Trophoblast cell (in vitro differentiated cells and primary cell): ENCODE data around the gene PHKG2.

Experiments
- DNase-seq, 2 donors: peaks; one replicate each; pipeline ENCODE4 v3.0.0-alpha.2; 2016
- H2AFZ ChIP-seq: 2 replicates; pipeline ENCODE4 v1.6.1; 2013; ENCODE audit warnings: low read length, moderate library complexity, mild to moderate bottlenecking; ENCODE audit not compliant: insufficient read depth, poor library complexity
- H2AK5ac ChIP-seq: 2 replicates; pipeline ENCODE4 v1.6.1; 2013; ENCODE audit warnings: mild to moderate bottlenecking, low read length
- H2BK120ac ChIP-seq: 2 replicates; pipeline ENCODE4 v1.6.1; 2013; ENCODE audit warnings: low read length, mild to moderate bottlenecking, moderate library complexity; ENCODE audit not compliant: insufficient read depth, poor library complexity
- H2BK12ac ChIP-seq: 2 replicates; pipeline ENCODE4 v1.6.1; 2013; ENCODE audit warnings: mild to moderate bottlenecking, low read length, moderate library complexity
- H2BK5ac ChIP-seq: 2 replicates; pipeline ENCODE4 v1.6.1; 2013; ENCODE audit warnings: low read length, low read depth, moderate library complexity, mild to moderate bottlenecking; ENCODE audit not compliant: poor library complexity
- H3K14ac ChIP-seq: 2 replicates; pipeline ENCODE4 v1.6.1; 2013; ENCODE audit warnings: mild to moderate bottlenecking, low read length
- H3K18ac ChIP-seq: 2 replicates; pipeline ENCODE4 v1.6.1; 2013; ENCODE audit warnings: mild to moderate bottlenecking, low read length
- H3K23ac ChIP-seq: 2 replicates; pipeline ENCODE4 v1.6.1; 2013; ENCODE audit warnings: low read length
- H3K27ac ChIP-seq: 2 replicates; pipeline ENCODE4 v1.5.1; 2013; ENCODE audit warnings: low read depth, mild to moderate bottlenecking, inconsistent platforms, low read length, moderate library complexity
- H3K27me3 ChIP-seq: 2 replicates; pipeline ENCODE4 v1.6.1; 2013; ENCODE audit warnings: inconsistent platforms, mild to moderate bottlenecking, low read length, moderate library complexity; ENCODE audit not compliant: insufficient read depth
- H3K36me3 ChIP-seq, 2 experiments: 1 replicate in 1 of 2; 2 replicates in 1 of 2; pipeline ENCODE4 v1.6.1; 2013; ENCODE audit warnings: low read length in 2 of 2, mild to moderate bottlenecking in 2 of 2, moderate library complexity in 1 of 2; ENCODE audit not compliant: insufficient read depth in 2 of 2, control insufficient read depth in 1 of 2
- H3K4ac ChIP-seq: 2 replicates; pipeline ENCODE4 v1.6.1; 2013; ENCODE audit warnings: low read depth, mild to moderate bottlenecking, low read length, moderate library complexity
- H3K4me1 ChIP-seq, 2 experiments: 1 replicate in 1 of 2; 2 replicates in 1 of 2; pipeline ENCODE4 v1.6.1; 2013; ENCODE audit warnings: low read length in 2 of 2, mild to moderate bottlenecking in 2 of 2, moderate library complexity in 1 of 2; ENCODE audit not compliant: insufficient read depth in 2 of 2, control insufficient read depth in 1 of 2
- H3K4me2 ChIP-seq: 2 replicates; pipeline ENCODE4 v1.6.1; 2013; ENCODE audit warnings: inconsistent platforms, mild to moderate bottlenecking, low read length, moderate library complexity
- H3K4me3 ChIP-seq: 2 replicates; pipeline ENCODE4 v1.5.1; 2013; ENCODE audit warnings: mild to moderate bottlenecking, low read depth, low read length, inconsistent platforms
- H3K79me1 ChIP-seq: one replicate; pipeline ENCODE4 v1.6.1; 2013; ENCODE audit warnings: low read length
- H3K79me2 ChIP-seq: 2 replicates; pipeline ENCODE4 v1.6.1; 2013; ENCODE audit warnings: low read length, mild to moderate bottlenecking; ENCODE audit not compliant: control insufficient read depth, insufficient read depth, poor library complexity
- H3K9ac ChIP-seq: 2 replicates; pipeline ENCODE4 v1.6.1; 2013; ENCODE audit warnings: mild to moderate bottlenecking, low read length
- H3K9me3 ChIP-seq: 2 replicates; pipeline ENCODE4 v1.6.1; 2013; ENCODE audit warnings: low read depth, mild to moderate bottlenecking, control low read depth, inconsistent platforms, low read length; ENCODE audit not compliant: insufficient read depth
- H4K12ac ChIP-seq: 2 replicates; pipeline ENCODE4 v1.6.1; 2013; ENCODE audit warnings: low read depth, mild to moderate bottlenecking, low read length, moderate library complexity
- H4K8ac ChIP-seq: 2 replicates; pipeline ENCODE4 v1.6.1; 2013; ENCODE audit warnings: low read depth, mild to moderate bottlenecking, low read length, moderate library complexity
- H4K91ac ChIP-seq: one replicate; pipeline ENCODE4 v1.6.1; 2013; ENCODE audit warnings: low read depth, mild to moderate bottlenecking, low read length, moderate library complexity
- WGBS: extraction: QIAGEN DNeasy Blood & Tissue Kit; methylation state at CpG from one replicate; pipeline ENCODE4 v1.1.7; 2013; ENCODE audit warnings: missing lambda C conversion rate; ENCODE audit not compliant: insufficient read length, insufficient coverage; ENCODE audit errors: extremely low coverage; 5-methylcytosine and 5-hydroxymethylcytosine counted together

The PHKG2 gene

DNA sequence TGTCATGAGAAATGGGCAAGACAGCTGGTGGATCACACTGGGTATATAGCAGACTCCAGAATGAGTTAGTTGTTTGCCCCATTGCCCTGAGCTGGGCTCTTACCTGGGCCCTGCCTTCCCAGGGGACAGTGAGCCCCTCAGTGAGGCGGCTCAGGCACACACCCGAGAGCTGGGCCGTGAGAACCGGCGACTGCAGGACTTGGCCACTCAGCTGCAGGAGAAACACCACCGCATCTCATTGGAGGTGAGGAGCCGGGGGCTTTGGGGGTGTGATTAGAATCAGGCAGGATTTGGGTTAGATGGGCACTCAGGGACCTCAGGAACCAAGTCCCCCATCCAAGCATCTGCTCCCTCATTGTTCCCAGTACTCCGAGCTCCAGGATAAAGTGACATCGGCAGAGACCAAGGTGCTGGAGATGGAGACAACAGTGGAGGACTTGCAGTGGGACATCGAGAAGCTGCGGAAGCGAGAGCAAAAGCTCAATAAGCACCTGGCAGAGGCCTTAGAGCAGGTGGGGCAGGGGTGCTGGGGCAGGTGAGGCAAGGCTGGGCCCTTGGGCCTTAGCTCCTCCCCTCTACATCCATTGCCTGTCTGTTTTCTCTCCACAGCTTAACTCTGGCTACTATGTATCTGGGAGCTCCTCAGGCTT lies 16.7 kb downstream of the PHKG2 start:
- H3K23ac ChIP-seq, result no peak overlapping the region
- H2BK12ac ChIP-seq, result no peak overlapping the region
- H3K18ac ChIP-seq, result no peak overlapping the region
- peaks cover 13 to 16% of the 10 kb centered on the region in 2 experiments for H3K4me1 ChIP-seq
- H3K79me1 ChIP-seq, result peaks cover 10% of the 10 kb centered on the region
- H3K14ac ChIP-seq, result no peak overlapping the region
- peaks cover 2% of the 10 kb centered on the region for H3K9me3 ChIP-seq
- H3K27ac ChIP-seq, result no peak overlapping the region
- H4K91ac ChIP-seq, result no peak overlapping the region
- H3K27me3 ChIP-seq, result no peaks in the 10 kb centered on the region
- DNase-seq, result no peak
- H3K4ac ChIP-seq, result no peak overlapping the region
- H2AFZ ChIP-seq, result no peak overlapping the region
- no peak overlapping the region for H2AK5ac ChIP-seq
- H3K9ac ChIP-seq, result no peak overlapping the region
- H4K12ac ChIP-seq, result no peak overlapping the region
- no peak overlapping the region for H4K8ac ChIP-seq
- H3K79me2 ChIP-seq, result peaks cover 15% of the 10 kb centered on the region
- no peak overlapping the region for H3K4me2 ChIP-seq
- no peak overlapping the region for H2BK120ac ChIP-seq
- WGBS, result no CpG with 5 or more reads among the region's 12 CpGs
- no peak overlapping the region for H2BK5ac ChIP-seq
- peaks cover 63 to 70% of the 10 kb centered on the region in 2 experiments for H3K36me3 ChIP-seq
- no peak overlapping the region for H3K4me3 ChIP-seq

GRCh38 chr16:30766206-30766932 lies 18.1 kb downstream of the PHKG2 start:
- H2BK120ac ChIP-seq, result no peak overlapping the region
- no peak for DNase-seq
- no peak overlapping the region for H3K9ac ChIP-seq
- H4K8ac ChIP-seq, result no peak overlapping the region
- peaks cover 15% of the 10 kb centered on the region for H3K79me2 ChIP-seq
- H3K79me1 ChIP-seq, result peaks cover 10% of the 10 kb centered on the region
- no peak overlapping the region for H3K4me3 ChIP-seq
- H3K36me3 ChIP-seq, result peaks cover 66 to 76% of the 10 kb centered on the region in 2 experiments
- no peak overlapping the region for H3K4me2 ChIP-seq
- H3K27me3 ChIP-seq, result no peaks in the 10 kb centered on the region
- no peak overlapping the region for H2BK5ac ChIP-seq
- H2AK5ac ChIP-seq, result no peak overlapping the region
- WGBS, result no CpG with 5 or more reads among the region's 29 CpGs
- peaks cover 2% of the 10 kb centered on the region for H3K9me3 ChIP-seq
- H3K4me1 ChIP-seq, result peaks cover 7 to 8% of the 10 kb centered on the region in 2 experiments
- H4K91ac ChIP-seq, result no peak overlapping the region
- no peak overlapping the region for H3K14ac ChIP-seq
- no peak overlapping the region for H3K18ac ChIP-seq
- no peak overlapping the region for H2AFZ ChIP-seq
- H3K27ac ChIP-seq, result no peak overlapping the region
- no peak overlapping the region for H2BK12ac ChIP-seq
- no peak overlapping the region for H4K12ac ChIP-seq
- no peak overlapping the region for H3K4ac ChIP-seq
- H3K23ac ChIP-seq, result no peak overlapping the region

GRCh38 chr16:30766933-30767284 lies 18.7 kb downstream of the PHKG2 start:
- Histone ChIP-seq H3K27me3 (no peaks in the 10 kb centered on the region), H3K79me2 (peaks cover 12% of the 10 kb centered on the region), H2AFZ (no peak overlapping the region), H3K23ac (no peak overlapping the region), H2BK120ac (no peak overlapping the region), H2BK5ac (no peak overlapping the region), H3K4ac (no peak overlapping the region), H2AK5ac (no peak overlapping the region), H3K4me2 (no peak overlapping the region), H3K27ac (no peak overlapping the region), H3K18ac (no peak overlapping the region), H3K14ac (no peak overlapping the region), H3K79me1 (peaks cover 5% of the 10 kb centered on the region), H3K36me3 (peaks cover 72 to 82% of the 10 kb centered on the region in 2 experiments), H4K91ac (no peak overlapping the region), H3K4me3 (no peak overlapping the region), H3K4me1 (peaks cover 7 to 8% of the 10 kb centered on the region in 2 experiments), H3K9me3 (peaks cover 3% of the 10 kb centered on the region), H4K12ac (no peak overlapping the region), H4K8ac (no peak overlapping the region), H3K9ac (no peak overlapping the region), H2BK12ac (no peak overlapping the region)
- WGBS, result no CpG with 5 or more reads among the region's 4 CpGs
- DNase-seq, result no peak

- H3K36me3 ChIP-seq, result peaks cover 80 to 90% of the 10 kb centered on the region in 2 experiments
- H2AK5ac ChIP-seq, result no peak overlapping the region
- H4K8ac ChIP-seq, result no peak overlapping the region
Measured at GRCh38 chr16:30767767-30768465, 19.7 kb downstream of the PHKG2 start.

More at GRCh38 chr16:30767767-30768465, 19.7 kb downstream of the PHKG2 start:
- no peak overlapping the region for H2BK120ac ChIP-seq
- H3K4me3 ChIP-seq, result no peak overlapping the region
- no peak overlapping the region for H2BK5ac ChIP-seq
- H3K27ac ChIP-seq, result no peak overlapping the region
- H3K9me3 ChIP-seq, result peaks cover 3% of the 10 kb centered on the region
- H3K9ac ChIP-seq, result no peak overlapping the region
- peaks cover 4% of the 10 kb centered on the region for H3K79me2 ChIP-seq
- H3K4me1 ChIP-seq, result peaks cover 4 to 5% of the 10 kb centered on the region in 2 experiments
- H3K4ac ChIP-seq, result no peak overlapping the region
- H3K23ac ChIP-seq, result no peak overlapping the region
- no peaks in the 10 kb centered on the region for H3K27me3 ChIP-seq
- H4K91ac ChIP-seq, result no peak overlapping the region
- H4K12ac ChIP-seq, result no peak overlapping the region
- DNase-seq, result no peak
- H3K14ac ChIP-seq, result no peak overlapping the region
- no peak overlapping the region for H3K4me2 ChIP-seq
- H2AFZ ChIP-seq, result no peak overlapping the region
- no peak overlapping the region for H3K18ac ChIP-seq
- H3K79me1 ChIP-seq, result no peaks in the 10 kb centered on the region
- WGBS, result no CpG with 5 or more reads among the region's 18 CpGs
- no peak overlapping the region for H2BK12ac ChIP-seq
